Gastrocnemius medialis (tissue), 4 donors: ENCODE data around the gene RFTN1. TPM values are rescaled to one million over a fixed set of nuclear protein-coding genes. Genes with fewer than 3 reads are reported as not detected.

Experiments
- ATAC-seq, 2 donors: fragments of 150-250 bp; one replicate each; pipeline ENCODE4 v1.9.1; 2016
- DNase-seq, 2 donors: peaks; one replicate each; pipeline ENCODE4 v3.0.0-alpha.2; 2019
- H3K27ac ChIP-seq, 4 donors: fragments of 200-600 bp; sonication (generic); 1 replicate in 1 of 4; 2 replicates in 3 of 4; pipeline ENCODE4 v1.5.1; 2016 to 2018; ENCODE audit warnings: mild to moderate bottlenecking in 2 of 4, moderate library complexity in 1 of 4
- H3K27me3 ChIP-seq, 3 donors: fragments of 200-600 bp; sonication (generic) in 2 of 3; 1 replicate in 1 of 3; 2 replicates in 2 of 3; pipeline versions ENCODE4 v1.5.1 to v1.6.0; 2016 to 2019; ENCODE audit warnings: mild to moderate bottlenecking in 1 of 3, moderate library complexity in 1 of 3
- H3K36me3 ChIP-seq, 2 donors: fragments of 200-600 bp; sonication (generic) in 1 of 2; one replicate each; pipeline ENCODE4 v1.5.1; 2017 to 2018
- H3K4me1 ChIP-seq, 2 donors: fragments of 200-600 bp; sonication (generic) in 1 of 2; one replicate each; pipeline ENCODE4 v1.5.1; 2016 to 2017; ENCODE audit warnings: mild to moderate bottlenecking in 2 of 2
- H3K4me3 ChIP-seq, 4 donors: fragments of 200-600 bp; sonication (generic) in 3 of 4; 1 replicate in 1 of 4; 2 replicates in 3 of 4; pipeline ENCODE4 v1.5.1; 2016 to 2019; ENCODE audit warnings: mild to moderate bottlenecking in 2 of 4
- H3K9me3 ChIP-seq, 3 donors: fragments of 200-600 bp; sonication (generic) in 2 of 3; 1 replicate in 1 of 3; 2 replicates in 2 of 3; pipeline ENCODE4 v1.5.1; 2016 to 2019
- POLR2A ChIP-seq, 2 donors: fragments of 450-650 bp; IDR thresholded peaks; one replicate each; pipeline ENCODE4 v1.6.1; 2017; ENCODE audit warnings: antibody characterized with exemption in 2 of 2, mild to moderate bottlenecking in 2 of 2, moderate library complexity in 2 of 2
- in situ Hi-C, 4 donors: fragments of 200-750 bp; cut with MboI; loops; one replicate each; pipeline versions ENCODE4 v1.15.0 to v1.8.0; 2017; ENCODE audit warnings: low sequenced_read_pairs in 4 of 4
- intact Hi-C: fragments of 100-400 bp; cut with DNase I; formaldehyde crosslinking; loops from one replicate; pipeline ENCODE4 v1.15.1; 2023; ENCODE audit warnings: low total_unique reads
- total RNA-seq, 4 donors: library from RNA; depleted of rRNA; stranded (reverse); fragments of >200 nt; gene quantifications; one replicate each; pipeline versions ENCODE4 v1.1.0 to v1.2.3, GENCODE V29; 2016
- TF ChIP-seq, protein P1 (sequence below), 5 experiments: fragments of 450-650 bp in 3 of 5; fragments of 200-600 bp in 2 of 5; sonication (generic) in 2 of 5; IDR thresholded peaks in 4 of 5; conservative IDR thresholded peaks in 1 of 5; 1 replicate in 4 of 5; 2 replicates in 1 of 5; pipeline ENCODE4 v1.5.1; 2016 to 2019; ENCODE audit warnings: antibody characterized with exemption in 5 of 5, mild to moderate bottlenecking in 3 of 5, moderate library complexity in 3 of 5

RFTN1 gene
- total RNA-seq, 4 donors from 2014 or later = 10.7 to 22.8 (median 11.7) TPM

GRCh38 chr3:16362770-16363169 is 150.7 kb downstream of the RFTN1 start:
- DNase-seq = no peak
- Histone ChIP-seq H3K4me3 (no peak overlapping the region), H3K27me3 (no peaks in the 10 kb centered on the region), H3K9me3 (no peaks in the 10 kb centered on the region), H3K27ac (no peak overlapping the region), H3K36me3 (no peaks in the 10 kb centered on the region), H3K4me1 (peaks cover 10 to 30% of the 10 kb centered on the region in 2 donors)
- intact Hi-C loops (no loop called here), in situ Hi-C loops (no loop called here)
- TF ChIP-seq POLR2A (IDR thresholded peaks at IDR 0.05) = no peak
- TF ChIP-seq, protein P1, sequence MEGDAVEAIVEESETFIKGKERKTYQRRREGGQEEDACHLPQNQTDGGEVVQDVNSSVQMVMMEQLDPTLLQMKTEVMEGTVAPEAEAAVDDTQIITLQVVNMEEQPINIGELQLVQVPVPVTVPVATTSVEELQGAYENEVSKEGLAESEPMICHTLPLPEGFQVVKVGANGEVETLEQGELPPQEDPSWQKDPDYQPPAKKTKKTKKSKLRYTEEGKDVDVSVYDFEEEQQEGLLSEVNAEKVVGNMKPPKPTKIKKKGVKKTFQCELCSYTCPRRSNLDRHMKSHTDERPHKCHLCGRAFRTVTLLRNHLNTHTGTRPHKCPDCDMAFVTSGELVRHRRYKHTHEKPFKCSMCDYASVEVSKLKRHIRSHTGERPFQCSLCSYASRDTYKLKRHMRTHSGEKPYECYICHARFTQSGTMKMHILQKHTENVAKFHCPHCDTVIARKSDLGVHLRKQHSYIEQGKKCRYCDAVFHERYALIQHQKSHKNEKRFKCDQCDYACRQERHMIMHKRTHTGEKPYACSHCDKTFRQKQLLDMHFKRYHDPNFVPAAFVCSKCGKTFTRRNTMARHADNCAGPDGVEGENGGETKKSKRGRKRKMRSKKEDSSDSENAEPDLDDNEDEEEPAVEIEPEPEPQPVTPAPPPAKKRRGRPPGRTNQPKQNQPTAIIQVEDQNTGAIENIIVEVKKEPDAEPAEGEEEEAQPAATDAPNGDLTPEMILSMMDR (IDR thresholded peaks at IDR 0.05 in 4 of 5, conservative IDR thresholded peaks at IDR 0.05 in 1 of 5) = no peak
- no peak for ATAC-seq

DNA sequence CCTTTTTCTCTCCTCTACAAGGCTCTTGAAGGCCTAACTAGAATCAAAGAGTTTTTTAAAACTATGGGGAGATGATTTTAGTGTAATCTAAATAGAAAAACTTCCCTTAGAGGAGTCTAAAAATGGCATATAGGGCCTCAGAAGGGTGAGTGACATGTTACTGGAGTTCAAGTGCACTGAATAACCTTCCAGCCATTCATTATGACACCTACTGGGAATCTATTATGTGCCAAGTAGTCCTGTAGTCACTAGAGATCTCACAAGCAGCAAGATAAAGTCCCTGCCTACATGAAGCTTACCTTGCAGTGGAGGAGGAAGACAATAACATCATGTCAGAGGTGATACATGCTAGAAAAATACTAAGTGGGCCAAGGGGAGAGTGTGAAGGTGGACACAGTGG is 152.4 kb downstream of the RFTN1 start:
- DNase-seq = no peak
- no peak overlapping the region for H3K4me3 ChIP-seq
- peak overlapping the region in 1 of 4 donors; percentile 27 for H3K27ac ChIP-seq
- intact Hi-C loops (no loop called here), in situ Hi-C loops (no loop called here)
- no peak for ATAC-seq
- no peaks in the 10 kb centered on the region for H3K36me3 ChIP-seq
- H3K27me3 ChIP-seq = no peaks in the 10 kb centered on the region
- H3K4me1 ChIP-seq = peaks cover 10 to 38% of the 10 kb centered on the region in 2 donors
- H3K9me3 ChIP-seq = no peaks in the 10 kb centered on the region
- TF ChIP-seq POLR2A (IDR thresholded peaks at IDR 0.05) = no peak
- TF ChIP-seq, protein P1 (IDR thresholded peaks at IDR 0.05 in 4 of 5, conservative IDR thresholded peaks at IDR 0.05 in 1 of 5) = no peak

DNA sequence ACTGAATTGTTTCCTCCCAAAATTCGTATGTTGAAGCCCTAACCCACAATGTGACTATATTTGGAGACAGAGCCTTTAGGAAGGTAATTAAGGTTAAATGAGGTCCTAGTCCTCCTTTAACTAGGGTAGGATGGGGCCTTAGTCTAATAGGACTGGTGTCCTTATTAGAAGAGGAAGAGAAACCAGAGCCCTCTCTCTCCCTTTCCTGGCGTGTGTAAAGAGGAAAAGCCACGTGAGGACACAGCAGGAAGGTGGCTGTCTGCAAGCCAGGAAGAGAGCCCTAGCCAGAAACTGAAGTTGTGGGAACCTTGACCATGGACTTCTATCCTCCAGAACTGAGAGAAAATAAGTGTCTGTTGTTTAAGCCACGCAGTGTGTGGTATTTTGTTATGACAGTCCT is 154.2 kb downstream of the RFTN1 start:
- intact Hi-C loops = no loop called here
- in situ Hi-C loops = no loop called here
- ATAC-seq (peak; percentile 41 to 63), DNase-seq (peak in 1 of 2 donors; percentile 29)
- H3K4me3 ChIP-seq = no peak overlapping the region
- no peaks in the 10 kb centered on the region for H3K9me3 ChIP-seq
- TF ChIP-seq POLR2A (IDR thresholded peaks at IDR 0.05) = no peak
- TF ChIP-seq, protein P1 (IDR thresholded peaks at IDR 0.05 in 4 of 5, conservative IDR thresholded peaks at IDR 0.05 in 1 of 5) = no peak
- H3K4me1 ChIP-seq = peaks cover 11 to 48% of the 10 kb centered on the region in 2 donors
- H3K27me3 ChIP-seq = no peaks in the 10 kb centered on the region
- H3K27ac ChIP-seq = peak overlapping the region in 3 of 4 donors; percentile 28 to 61 (median 42)
- H3K36me3 ChIP-seq = no peaks in the 10 kb centered on the region

DNA sequence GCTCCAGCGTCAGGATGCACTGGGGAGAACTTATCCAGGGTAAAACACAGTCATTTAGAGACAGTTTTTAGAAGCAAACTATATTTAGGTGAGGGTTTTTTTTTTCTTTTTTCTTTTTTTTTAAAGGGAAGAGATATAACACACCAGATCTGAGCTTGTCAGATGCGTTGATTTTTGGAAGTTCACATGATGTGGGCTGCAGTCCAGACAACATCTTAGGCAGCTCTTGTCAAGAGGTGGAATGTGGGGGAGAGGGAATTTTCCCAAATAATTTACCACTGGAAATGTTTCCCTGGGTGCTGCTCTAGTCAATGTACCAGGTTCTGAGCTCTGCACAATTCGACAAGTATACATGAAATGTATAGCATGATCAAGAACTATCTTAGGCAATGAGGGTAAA is 155.2 kb downstream of the RFTN1 start:
- in situ Hi-C loops (no loop called here), intact Hi-C loops (no loop called here)

More for the DNA sequence above, 155.2 kb downstream of the RFTN1 start:
- H3K36me3 ChIP-seq = no peaks in the 10 kb centered on the region
- H3K4me1 ChIP-seq = peaks cover 14 to 58% of the 10 kb centered on the region in 2 donors
- TF ChIP-seq, protein P1 (IDR thresholded peaks at IDR 0.05 in 4 of 5, conservative IDR thresholded peaks at IDR 0.05 in 1 of 5) = no peak
- H3K9me3 ChIP-seq = no peaks in the 10 kb centered on the region
- ATAC-seq (no peak), DNase-seq (no peak)
- H3K4me3 ChIP-seq = no peak overlapping the region
- peak overlapping the region in 3 of 4 donors; percentile 28 to 61 (median 42) for H3K27ac ChIP-seq
- H3K27me3 ChIP-seq = no peaks in the 10 kb centered on the region
